H1 (cell line): Measurements from ENCODE around the gene ZNF346. TPM values are rescaled to one million over a fixed set of nuclear protein-coding genes. Genes with fewer than 3 reads are reported as not detected.

ENCODE experiments used
- CTCF ChIA-PET: fragments of 300-600 bp; sonication (Branson Sonifier 250); formaldehyde crosslinking; loops from one replicate; lab custom pipeline; 2021; ENCODE audit not compliant: partially characterized antibody; lab: Charles Lee
- POLR2A ChIA-PET: fragments of 300-600 bp; sonication (Branson Sonifier 250); formaldehyde crosslinking; loops from one replicate; lab custom pipeline; 2021; ENCODE audit warnings: inconsistent platforms; ENCODE audit not compliant: partially characterized antibody; lab: Charles Lee
- DNase-seq, 2 experiments: peaks; one replicate each; pipeline versions ENCODE4 v3.0.0 to v3.0.0-alpha.2; 2010 to 2022; ENCODE audit warnings: low spot score in 2 of 2, low read depth in 1 of 2, mixed read lengths in 1 of 2
- FAIRE-seq: peaks from 2 replicates; lab custom pipeline; 2011; peaks lifted over from hg19 to GRCh38; lab: Jason Lieb, UNC
- H2AFZ ChIP-seq: 2 replicates; pipeline ENCODE4 v1.8.1; 2012; ENCODE audit warnings: low read length, inconsistent platforms
- H2AK5ac ChIP-seq: 2 replicates; pipeline ENCODE4 v1.6.1; 2013; ENCODE audit warnings: low read depth, low read length
- H2BK120ac ChIP-seq: replicated peaks from 2 replicates; pipeline ENCODE3; 2013; ENCODE audit warnings: low read depth, low read length, inconsistent platforms
- H2BK12ac ChIP-seq: 2 replicates; pipeline ENCODE4 v1.6.1; 2013; ENCODE audit warnings: low read depth, low read length
- H2BK15ac ChIP-seq: 2 replicates; pipeline ENCODE4 v1.6.1; 2013; ENCODE audit warnings: low read length
- H2BK20ac ChIP-seq: 2 replicates; pipeline ENCODE4 v1.6.1; 2013; ENCODE audit warnings: low read length
- H2BK5ac ChIP-seq: 2 replicates; pipeline ENCODE4 v1.6.1; 2013; ENCODE audit warnings: low read depth, low read length
- H3K14ac ChIP-seq: 2 replicates; pipeline ENCODE4 v1.6.1; 2013; ENCODE audit warnings: inconsistent platforms; ENCODE audit not compliant: insufficient read length
- H3K18ac ChIP-seq: 2 replicates; pipeline ENCODE4 v1.6.1; 2013; ENCODE audit warnings: low read length; ENCODE audit errors: extremely low read depth
- H3K23ac ChIP-seq: 2 replicates; pipeline ENCODE4 v1.6.1; 2013; ENCODE audit warnings: inconsistent platforms; ENCODE audit not compliant: insufficient read length
- H3K23me2 ChIP-seq: 2 replicates; pipeline ENCODE4 v1.6.1; 2013; ENCODE audit warnings: low read depth, low read length
- H3K27ac ChIP-seq: 2 replicates; pipeline ENCODE4 v1.6.1; 2011; ENCODE audit warnings: low read depth, low read length, inconsistent platforms
- H3K27me3 ChIP-seq, 4 experiments: replicated peaks in 1 of 4; 1 replicate in 1 of 4; 2 replicates in 3 of 4; pipeline versions ENCODE4 v1.6.1 to v1.8.1; 2011 to 2013; ENCODE audit warnings: low read length in 3 of 4, mild to moderate bottlenecking in 3 of 4, inconsistent platforms in 2 of 4, mixed read lengths in 2 of 4, moderate library complexity in 1 of 4; ENCODE audit not compliant: control insufficient read depth in 3 of 4, insufficient read depth in 3 of 4; ENCODE audit errors: extremely low read depth in 1 of 4
- H3K36me3 ChIP-seq, 4 experiments: 2 replicates each; pipeline versions ENCODE4 v1.6.1 to v1.8.1; 2011 to 2013; ENCODE audit warnings: mild to moderate bottlenecking in 4 of 4, low read length in 3 of 4, moderate library complexity in 2 of 4, control low read depth in 1 of 4, inconsistent platforms in 1 of 4; ENCODE audit not compliant: insufficient read depth in 4 of 4, control insufficient read depth in 2 of 4
- H3K4ac ChIP-seq: replicated peaks from 2 replicates; pipeline ENCODE3; 2013; ENCODE audit warnings: low read length, low read depth, mixed read lengths, inconsistent platforms; ENCODE audit not compliant: insufficient read length
- H3K4me1 ChIP-seq, 4 experiments: replicated peaks in 1 of 4; 1 replicate in 1 of 4; 2 replicates in 3 of 4; pipeline versions ENCODE4 v1.6.1 to v1.8.1; 2011 to 2013; ENCODE audit warnings: low read length in 3 of 4, inconsistent platforms in 2 of 4, mixed read lengths in 1 of 4; ENCODE audit not compliant: insufficient read depth in 4 of 4, control insufficient read depth in 3 of 4
- H3K4me2 ChIP-seq, 2 experiments: 2 replicates each; pipeline versions ENCODE4 v1.6.1 to v1.8.1; 2011 to 2013; ENCODE audit warnings: low read depth in 2 of 2, low read length in 2 of 2, control low read depth in 1 of 2, inconsistent platforms in 1 of 2, mild to moderate bottlenecking in 1 of 2; ENCODE audit not compliant: insufficient read depth in 1 of 2
- H3K4me3 ChIP-seq, 4 experiments: fragments of 200-600, 300-600 bp in 1 of 4; sonication (generic), shearing (Covaris generic), sonication (Bioruptor Twin) in 1 of 4; 2 replicates each; pipeline versions ENCODE4 v1.5.1 to v1.8.1; 2011 to 2016; ENCODE audit warnings: low read length in 4 of 4, low read depth in 3 of 4, control low read depth in 2 of 4, inconsistent platforms in 2 of 4, mild to moderate bottlenecking in 2 of 4, mixed read lengths in 1 of 4, moderate library complexity in 1 of 4; ENCODE audit not compliant: insufficient read depth in 2 of 4; ENCODE audit errors: extremely low read depth in 1 of 4
- H3K56ac ChIP-seq: replicated peaks from 2 replicates; pipeline ENCODE3; 2013; ENCODE audit warnings: low read depth, mild to moderate bottlenecking, mixed read lengths, low read length, inconsistent platforms; ENCODE audit not compliant: insufficient read length
- H3K79me1 ChIP-seq: 2 replicates; pipeline ENCODE4 v1.6.1; 2013; ENCODE audit warnings: low read depth, low read length, control low read depth
- H3K79me2 ChIP-seq, 2 experiments: 2 replicates each; pipeline versions ENCODE4 v1.6.1 to v1.8.1; 2012 to 2013; ENCODE audit warnings: low read length in 2 of 2, mild to moderate bottlenecking in 2 of 2, inconsistent platforms in 1 of 2; ENCODE audit not compliant: insufficient read depth in 2 of 2, control insufficient read depth in 1 of 2
- H3K9ac ChIP-seq, 4 experiments: replicated peaks in 1 of 4; 1 replicate in 1 of 4; 2 replicates in 3 of 4; pipeline versions ENCODE4 v1.6.1 to v1.8.1; 2011 to 2013; ENCODE audit warnings: low read depth in 3 of 4, low read length in 3 of 4, control low read depth in 2 of 4, mild to moderate bottlenecking in 2 of 4, moderate library complexity in 2 of 4, inconsistent platforms in 1 of 4; ENCODE audit errors: extremely low read depth in 1 of 4
- H3K9me3 ChIP-seq, 2 experiments: 2 replicates each; pipeline versions ENCODE4 v1.6.1 to v1.8.1; 2012 to 2013; ENCODE audit warnings: mild to moderate bottlenecking in 2 of 2, moderate library complexity in 2 of 2, control low read depth in 1 of 2, inconsistent platforms in 1 of 2, low read depth in 1 of 2, low read length in 1 of 2, mixed read lengths in 1 of 2; ENCODE audit not compliant: insufficient read depth in 2 of 2
- H4K20me1 ChIP-seq, 2 experiments: replicated peaks in 1 of 2; 2 replicates each; pipeline versions ENCODE3 to v1.8.1; 2011 to 2013; ENCODE audit warnings: inconsistent platforms in 2 of 2, low read length in 2 of 2, mild to moderate bottlenecking in 1 of 2; ENCODE audit not compliant: insufficient read depth in 2 of 2, control insufficient read depth in 1 of 2
- H4K5ac ChIP-seq: 2 replicates; pipeline ENCODE4 v1.6.1; 2013; ENCODE audit warnings: low read length, low read depth, mixed read lengths, inconsistent platforms; ENCODE audit not compliant: insufficient read length
- H4K8ac ChIP-seq: 2 replicates; pipeline ENCODE4 v1.8.0; 2013; ENCODE audit warnings: mild to moderate bottlenecking, moderate library complexity, low read length, inconsistent platforms; ENCODE audit not compliant: insufficient read depth; ENCODE audit errors: extremely low read depth
- H4K91ac ChIP-seq: replicated peaks from 2 replicates; pipeline ENCODE3; 2013; ENCODE audit warnings: low read length, mixed read lengths, inconsistent platforms; ENCODE audit not compliant: insufficient read length
- POLR2AphosphoS5 ChIP-seq: IDR thresholded peaks from 2 replicates; pipeline ENCODE4 v1.6.1; 2011; ENCODE audit warnings: low read depth, low read length
- TAF1 ChIP-seq: IDR thresholded peaks from 2 replicates; pipeline ENCODE4 v1.6.1; 2011; ENCODE audit warnings: mild to moderate bottlenecking, low read depth, low read length
- YY1 ChIP-seq: IDR thresholded peaks from 2 replicates; pipeline ENCODE4 v1.6.1; 2011; ENCODE audit warnings: low read depth, mild to moderate bottlenecking, low read length
- WGBS, 2 experiments: shearing (Covaris generic) in 1 of 2; methylation state at CpG; one replicate each; pipeline versions ENCODE4 v1.1.6 to v1.1.7; 2013 to 2015; ENCODE audit warnings: low lambda C conversion rate in 2 of 2, mixed read lengths in 2 of 2, inconsistent platforms in 1 of 2, low coverage in 1 of 2, missing lambda C conversion rate in 1 of 2; ENCODE audit not compliant: insufficient replicate concordance in 2 of 2, insufficient coverage in 1 of 2, insufficient read length in 1 of 2; ENCODE audit errors: extremely low coverage in 1 of 2, missing lambda C conversion rate in 1 of 2; 5-methylcytosine and 5-hydroxymethylcytosine counted together
- polyA plus RNA-seq, 7 experiments: library from polyadenylated mRNA; depleted of rRNA in 3 of 7; stranded (reverse) in 5 of 7; unstranded in 2 of 7; fragments of >200 nt in 5 of 7; fragments of 200-250 nt in 2 of 7; gene quantifications; 1 replicate in 5 of 7; 2 replicates in 1 of 7; 4 replicates in 1 of 7; pipeline versions ENCODE4 v1.2.1 to v1.2.3, GENCODE V29; 2011 to 2013; ENCODE audit warnings: missing spikeins in 2 of 7, mixed read lengths in 2 of 7
- total RNA-seq: library from RNA; stranded (reverse); fragmentation: NEBNext Ultra II Directional; extraction: Animal tissue kit (Norgen Biotek cat#: 25700); gene quantifications from 2 replicates; pipeline ENCODE4 v1.2.1, GENCODE V29; 2021

ZNF346 gene
- total and polyA plus RNA-seq, 2 of the 8 experiments (the other 6 are each of a cell fraction or from before 2014, with no cell fraction given), result 19.9 to 20.8 TPM

DNA sequence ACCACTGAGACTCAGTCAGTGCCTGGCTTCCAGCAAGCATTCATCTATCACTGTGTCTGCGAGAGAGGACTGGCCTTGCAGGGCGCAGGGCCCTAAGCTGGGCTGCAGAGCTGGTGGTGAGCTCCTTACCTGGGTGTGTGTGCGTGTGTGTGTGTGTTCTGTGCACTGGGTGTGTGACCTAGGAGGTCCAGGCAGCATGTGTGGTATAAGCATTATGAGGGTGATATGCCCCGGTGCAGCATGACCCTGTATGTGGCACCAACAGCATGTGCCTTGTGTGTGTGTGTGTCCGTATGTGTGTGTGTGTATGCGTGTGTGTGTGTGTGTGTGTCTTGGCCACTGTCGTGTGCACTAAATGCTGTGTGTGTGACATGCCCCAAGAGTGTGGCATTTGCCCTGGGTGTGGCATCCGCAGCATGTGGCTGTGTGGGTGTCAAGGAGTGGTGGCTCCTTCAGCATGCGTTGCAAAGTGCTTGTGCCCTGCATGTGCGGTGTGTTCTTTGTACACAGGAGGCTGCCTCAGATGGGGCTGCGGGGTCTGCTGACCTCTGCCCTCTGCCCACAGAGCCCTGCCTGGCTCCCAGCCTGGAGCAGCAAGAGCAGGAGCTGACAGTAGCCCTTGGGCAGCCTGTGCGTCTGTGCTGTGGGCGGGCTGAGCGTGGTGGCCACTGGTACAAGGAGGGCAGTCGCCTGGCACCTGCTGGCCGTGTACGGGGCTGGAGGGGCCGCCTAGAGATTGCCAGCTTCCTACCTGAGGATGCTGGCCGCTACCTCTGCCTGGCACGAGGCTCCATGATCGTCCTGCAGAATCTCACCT, 67.5 kb downstream of the ZNF346 start:
- H3K4me2 ChIP-seq, result no peak overlapping the region
- no peak overlapping the region for H3K4ac ChIP-seq
- 84% methylated on average over 21 of the region's 21 CpGs; no CpG with 5 or more reads in 1 of the 2 experiments for WGBS, 2 experiments
- TF ChIP-seq TAF1 (no peak), POLR2AphosphoS5 (peak; percentile 38; the same call in 1 of the 2 replicates), YY1 (no peak)
- H3K9me3 ChIP-seq, result no peaks in the 10 kb centered on the region
- no peak overlapping the region for H3K56ac ChIP-seq
- H3K79me2 ChIP-seq, result peaks cover 0 to 8% of the 10 kb centered on the region in 2 experiments; a peak in 1 of 4 replicates
- no peak overlapping the region for H3K4me3 ChIP-seq
- peak overlapping the region; percentile 55 for H2BK5ac ChIP-seq
- H3K79me1 ChIP-seq, result peaks cover 15% of the 10 kb centered on the region
- H2AK5ac ChIP-seq, result no peak overlapping the region; the same call in 1 of the 2 replicates
- no peak for FAIRE-seq
- peaks cover 9% of the 10 kb centered on the region for H3K23me2 ChIP-seq
- H4K8ac ChIP-seq, result no peak overlapping the region
- peaks cover 0 to 14% (median 8%) of the 10 kb centered on the region in 4 experiments; a peak in 5 of 7 replicates for H3K4me1 ChIP-seq
- H2BK15ac ChIP-seq, result no peak overlapping the region
- no peak overlapping the region for H3K23ac ChIP-seq
- H2AFZ ChIP-seq, result no peak overlapping the region
- H2BK20ac ChIP-seq, result 0 out of 2 replicates have a peak overlapping the region, but pooled peaks have one; percentile 61
- H4K91ac ChIP-seq, result no peak overlapping the region
- no peaks in the 10 kb centered on the region; a peak in 1 of 7 replicates for H3K27me3 ChIP-seq
- CTCF ChIA-PET, result interaction anchor here (0.7 to 11.9 kb wide), 6 partner anchors 11 to 256 kb away, joined by 3 to 161 read pairs (median 4); no protein-coding TSS in a partner anchor
- no peak overlapping the region for H3K9ac ChIP-seq
- no peak overlapping the region for H3K18ac ChIP-seq
- peaks cover 13 to 23% (median 20%) of the 10 kb centered on the region in 4 experiments; a peak in 7 of 8 replicates for H3K36me3 ChIP-seq
- H4K5ac ChIP-seq, result no peak overlapping the region
- DNase-seq, result no peak
- peaks cover 0 to 11% of the 10 kb centered on the region in 2 experiments for H4K20me1 ChIP-seq
- H2BK12ac ChIP-seq, result no peak overlapping the region
- POLR2A ChIA-PET, result interaction anchor here (0.6 to 4.8 kb wide), 3 partner anchors 8 to 259 kb away, joined by 3 to 23 read pairs (median 3); no protein-coding TSS in a partner anchor
- H2BK120ac ChIP-seq, result no peak overlapping the region
- no peak overlapping the region for H3K14ac ChIP-seq
- no peak overlapping the region for H3K27ac ChIP-seq
